HepG2 (cell line): ENCODE results near the gene POU3F1. TPM values are rescaled to one million over a fixed set of nuclear protein-coding genes. Genes with fewer than 3 reads are reported as not detected.

Experiments
- AGO2 ChIP-seq: fragments of 200-400 bp; formaldehyde crosslinking; optimal IDR thresholded peaks from 2 replicates; pipeline ENCODE3; 2017; ENCODE audit warnings: mild to moderate bottlenecking, low read depth, low read length, moderate library complexity
- ATF7-NPFF ChIP-seq: sonication (generic); formaldehyde crosslinking; IDR thresholded peaks from 2 replicates; pipeline ENCODE4 v1.8.1; 2023; ENCODE audit warnings: mild to moderate bottlenecking, low read depth, missing genetic modification reagents, moderate library complexity
- DMAP1 ChIP-seq: IDR thresholded peaks from 2 replicates; pipeline ENCODE4 v1.6.1; 2016
- HINFP ChIP-seq: sonication (generic); formaldehyde crosslinking; IDR thresholded peaks from 2 replicates; pipeline ENCODE4 v1.4.0; 2020; ENCODE audit warnings: low read depth, mild to moderate bottlenecking, missing genetic modification reagents
- IKZF4 ChIP-seq: sonication (generic); formaldehyde crosslinking; IDR thresholded peaks from 2 replicates; pipeline ENCODE4 v1.5.1; 2020; ENCODE audit warnings: borderline replicate concordance, mild to moderate bottlenecking, low read depth, missing genetic modification reagents; ENCODE audit errors: not compliant biosample characterization
- LBX2 ChIP-seq: sonication (generic); formaldehyde crosslinking; IDR thresholded peaks from 2 replicates; pipeline ENCODE4 v1.5.0; 2020; ENCODE audit warnings: missing genetic modification reagents, mild to moderate bottlenecking, borderline replicate concordance
- NR1H2 ChIP-seq: sonication (generic); formaldehyde crosslinking; IDR thresholded peaks from 2 replicates; pipeline ENCODE4 v1.8.1; 2022; ENCODE audit warnings: low read depth, missing genetic modification reagents, borderline replicate concordance
- PTBP1 ChIP-seq: fragments of 200-400 bp; formaldehyde crosslinking; IDR thresholded peaks from 2 replicates; pipeline ENCODE4 v1.6.1; 2018; ENCODE audit warnings: low read length, low read depth; ENCODE audit not compliant: poor library complexity, severe bottlenecking
- RFXANK ChIP-seq: IDR thresholded peaks from 2 replicates; pipeline ENCODE4 v1.6.1; 2016
- SMAD9 ChIP-seq: sonication (generic); formaldehyde crosslinking; IDR thresholded peaks from 2 replicates; pipeline ENCODE4 v1.5.1; 2020; ENCODE audit warnings: mild to moderate bottlenecking, missing genetic modification reagents
- TGIF2 ChIP-seq: IDR thresholded peaks from 2 replicates; pipeline ENCODE4 v1.6.1; 2016; ENCODE audit warnings: control low read depth, missing compliant biosample characterization
- ZFP91 ChIP-seq: sonication (generic); formaldehyde crosslinking; IDR thresholded peaks from 2 replicates; pipeline ENCODE4 v1.9.0; 2022; ENCODE audit warnings: missing genetic modification reagents, mild to moderate bottlenecking, borderline replicate concordance
- ZNF121 ChIP-seq: sonication (generic); formaldehyde crosslinking; IDR thresholded peaks from 2 replicates; pipeline ENCODE4 v1.5.0; 2020; ENCODE audit warnings: mild to moderate bottlenecking, missing genetic modification reagents
- ZNF513 ChIP-seq: sonication (generic); formaldehyde crosslinking; conservative IDR thresholded peaks from 2 replicates; pipeline ENCODE4 v1.5.0; 2020; ENCODE audit warnings: missing genetic modification reagents
- ZNF550 ChIP-seq: sonication (generic); formaldehyde crosslinking; IDR thresholded peaks from 2 replicates; pipeline ENCODE4 v1.4.0; 2020; ENCODE audit warnings: mild to moderate bottlenecking, missing genetic modification reagents, borderline replicate concordance
- ZNF552 ChIP-seq: sonication (generic); formaldehyde crosslinking; IDR thresholded peaks from 2 replicates; pipeline ENCODE4 v1.9.0; 2022; ENCODE audit warnings: missing genetic modification reagents, mild to moderate bottlenecking, borderline replicate concordance
- ZNF563 ChIP-seq: sonication (generic); formaldehyde crosslinking; IDR thresholded peaks from 2 replicates; pipeline ENCODE4 v1.8.0; 2022; ENCODE audit warnings: mild to moderate bottlenecking, moderate library complexity, missing genetic modification reagents
- ZNF629 ChIP-seq: sonication (generic); formaldehyde crosslinking; conservative IDR thresholded peaks from 2 replicates; pipeline ENCODE4 v1.5.0; 2020; ENCODE audit warnings: missing genetic modification reagents
- ZNF768 ChIP-seq: sonication (generic); formaldehyde crosslinking; IDR thresholded peaks from 2 replicates; pipeline ENCODE4 v1.4.0; 2020; ENCODE audit warnings: missing genetic modification reagents
- ZXDC ChIP-seq: sonication (generic); formaldehyde crosslinking; IDR thresholded peaks from 2 replicates; pipeline ENCODE4 v1.5.0; 2020; ENCODE audit warnings: mild to moderate bottlenecking, missing genetic modification reagents
- polyA plus RNA-seq, 8 experiments: library from polyadenylated mRNA; depleted of rRNA in 3 of 8; stranded (reverse) in 7 of 8; unstranded in 1 of 8; fragments of >200 nt; fragmentation: Illumina TruSeq in 4 of 8; extraction: Trizol in 4 of 8; gene quantifications; 2 replicates each; pipeline versions ENCODE4 v1.2.1 to v1.2.3, GENCODE V29; 2011 to 2016; ENCODE audit warnings: low read depth in 4 of 8, missing spikeins in 1 of 8, mixed read lengths in 1 of 8; ENCODE audit not compliant: insufficient read depth in 1 of 8
- total RNA-seq, 5 experiments: library from RNA; depleted of rRNA; stranded (reverse); fragments of >200 nt; fragmentation: Illumina TruSeq; extraction: Trizol; gene quantifications; 2 replicates each; pipeline ENCODE4 v1.2.3, GENCODE V29; 2016; ENCODE audit warnings: low read depth in 1 of 5

POU3F1 gene
- total and polyA plus RNA-seq, 2 of the 13 experiments (the other 11 are each of a cell fraction or from before 2014, with no cell fraction given), result not detected

GRCh38 chr1:38030596-38031512 is 15.7 kb downstream of the POU3F1 start (continued):
- TF ChIP-seq PTBP1 (no peak), LBX2 (CRISPR knock-in tag) (no peak), SMAD9 (CRISPR knock-in tag) (no peak), ZNF768 (CRISPR knock-in tag) (peak; percentile 84), RFXANK (CRISPR knock-in tag) (no peak), ZNF552 (CRISPR knock-in tag) (peak; percentile 26; the same call in 1 of the 2 replicates), ZNF563 (no peak), ZXDC (no peak), ZNF121 (no peak), HINFP (no peak), DMAP1 (CRISPR knock-in tag) (no peak), IKZF4 (CRISPR knock-in tag) (no peak), ATF7-NPFF (CRISPR knock-in tag) (no peak), ZNF513 (CRISPR knock-in tag) (no peak), ZNF629 (peak; percentile 62; the same call in 1 of the 2 replicates), AGO2 (peak; percentile 34), ZNF550 (no peak), ZFP91 (CRISPR knock-in tag) (0 out of 2 replicates have a peak, but pooled peaks have one; percentile 34), NR1H2 (CRISPR knock-in tag) (no peak), TGIF2 (CRISPR knock-in tag) (no peak)
